Measurements from ENCODE around the gene CSTF2.
"Not testable (repeated sequence)": the region's sequence is repeated elsewhere in the genome, so short reads cannot be mapped to it uniquely, and the experiment has no call there.

The CSTF2 gene

GRCh38 chrX:100819837-100820666 lies at the start of gene CSTF2:
Gene CSTF2 (plus strand): TSS chrX:100820391. CDS start chrX:100820417, 26 bp downstream.
- FAIRE-seq, result peak; percentile 56

GRCh38 chrX:100796371-100796770 lies 23.8 kb upstream of the CSTF2 start:
- FAIRE-seq, result not testable (repeated sequence)

DNA sequence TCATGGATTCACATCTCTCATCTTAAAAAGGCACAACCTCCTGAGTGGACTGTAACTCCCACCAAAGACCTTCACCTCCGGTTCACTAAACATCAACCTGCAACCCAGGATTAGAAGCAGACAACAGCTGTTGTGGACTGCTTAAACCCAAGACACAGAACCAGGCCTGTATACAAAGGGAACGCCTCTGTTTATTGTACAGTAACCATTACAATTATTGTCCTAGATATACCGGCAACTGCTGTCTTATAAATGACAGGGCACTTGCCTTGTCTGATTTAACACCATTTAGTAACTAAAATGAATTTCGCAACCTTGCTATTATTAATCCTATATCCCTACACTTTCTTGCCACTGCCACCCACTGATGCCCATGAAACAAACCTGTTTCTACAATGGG lies 22.8 kb upstream of the CSTF2 start:
- FAIRE-seq, result no peak

GRCh38 chrX:100798484-100799214 lies 21.5 kb upstream of the CSTF2 start:
- FAIRE-seq, result no peak

- no peak for FAIRE-seq
Measured at GRCh38 chrX:100802843-100803242, 17.3 kb upstream of the CSTF2 start.

GRCh38 chrX:100804780-100805179 lies 15.4 kb upstream of the CSTF2 start:
- no peak for FAIRE-seq

GRCh38 chrX:100808265-100808664 lies 11.9 kb upstream of the CSTF2 start:
- FAIRE-seq, result not testable (repeated sequence)

DNA sequence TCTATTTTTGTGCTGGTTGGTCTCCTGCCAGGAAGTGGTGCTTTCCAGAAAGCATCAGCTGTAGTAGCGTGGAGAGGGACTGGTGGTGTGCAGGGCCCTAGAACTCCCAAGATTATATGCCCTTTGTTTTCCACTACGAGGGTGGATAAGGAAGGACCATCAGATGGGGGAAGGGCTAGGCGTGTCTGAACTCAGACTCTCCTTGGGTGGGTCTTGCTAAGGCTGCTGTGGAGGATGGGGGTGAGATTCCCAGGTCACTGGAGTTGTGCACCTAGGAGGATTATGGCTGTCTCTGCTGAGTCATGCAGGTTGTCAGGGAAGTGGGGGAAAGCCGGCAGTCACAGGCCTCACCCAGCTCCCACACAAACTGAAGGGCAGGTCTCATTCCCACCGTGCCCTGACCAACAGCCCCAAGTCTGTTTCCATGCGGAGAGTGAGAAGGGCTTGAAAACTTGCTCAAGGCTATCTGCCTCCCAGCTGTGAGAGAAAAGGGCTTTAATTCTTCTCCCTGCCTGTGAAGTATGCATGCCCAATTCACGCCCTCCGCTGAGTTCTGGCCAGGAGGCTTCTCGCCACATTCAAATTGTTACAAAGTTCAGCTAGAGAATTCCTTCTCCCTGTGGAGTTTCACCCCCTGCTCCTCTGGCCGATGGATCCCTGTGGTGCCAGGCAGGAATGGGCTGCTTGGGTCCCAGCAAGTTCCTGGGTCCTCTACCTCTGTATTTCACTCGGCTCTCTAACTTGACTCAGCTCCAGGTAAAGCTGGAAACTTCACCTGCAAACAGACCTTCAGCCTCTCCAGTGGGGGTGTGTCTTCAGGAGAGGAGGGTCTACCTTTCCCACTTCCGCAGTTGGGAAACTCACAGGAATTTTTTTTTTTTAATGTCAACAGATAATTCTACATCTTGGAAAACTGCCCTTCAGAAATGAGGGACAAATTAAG lies 7.7 kb upstream of the CSTF2 start:
- FAIRE-seq, result no peak

DNA sequence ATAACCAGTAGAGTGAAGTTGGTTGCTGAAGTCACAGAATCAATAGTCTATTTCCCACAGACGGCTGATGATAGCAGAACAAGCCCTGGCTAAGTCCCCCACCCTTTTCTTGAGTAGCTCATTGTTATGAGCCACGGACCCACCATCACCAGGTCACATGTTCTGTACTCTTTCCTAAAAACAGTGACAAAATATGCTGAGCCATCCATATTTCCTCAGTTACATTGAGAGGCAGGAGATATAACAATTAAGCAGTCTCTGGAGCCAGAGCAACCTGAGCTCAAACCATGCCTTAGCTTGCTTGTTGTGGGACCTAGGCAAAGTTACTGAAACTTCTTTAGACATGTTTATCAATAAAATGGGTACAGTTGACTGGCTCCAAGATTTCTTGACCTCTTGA lies 2.9 kb upstream of the CSTF2 start:
- FAIRE-seq, result no peak

DNA sequence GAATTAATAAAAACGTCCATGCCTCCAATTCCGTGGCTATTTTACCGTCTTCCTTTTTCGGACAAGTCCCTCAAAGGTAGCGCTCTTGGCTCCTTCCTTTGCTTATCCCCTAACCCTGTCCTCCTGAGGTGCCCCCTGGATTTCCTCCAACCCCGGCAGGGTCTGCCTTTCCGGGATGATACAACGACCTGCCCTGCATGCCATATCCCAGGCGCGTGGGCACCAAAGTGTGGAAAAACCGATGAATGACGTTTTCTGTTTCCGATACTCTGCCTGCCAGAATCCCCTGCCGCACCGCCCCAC lies 706 bp upstream of the CSTF2 start:
- FAIRE-seq, result no peak

DNA sequence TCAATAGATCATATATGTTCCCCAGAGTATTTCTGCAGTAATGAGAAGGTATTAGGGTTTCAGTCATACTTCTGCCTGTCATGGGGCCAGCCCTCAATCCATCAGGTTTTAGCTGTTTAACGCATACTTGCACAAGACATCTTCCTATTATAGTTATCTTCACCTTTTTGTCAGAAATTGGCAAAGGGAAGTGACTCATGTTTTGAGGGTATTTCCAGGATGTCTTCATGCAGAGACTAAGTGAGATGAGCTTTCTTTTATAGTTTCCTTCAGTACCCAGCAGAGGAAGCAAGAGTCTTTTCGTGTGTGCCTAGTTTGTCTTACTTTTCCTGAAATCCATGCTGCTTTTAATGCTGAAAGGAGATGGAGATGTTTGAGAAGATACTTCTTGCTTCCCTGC lies 9.5 kb downstream of the CSTF2 start:
- no peak for FAIRE-seq

DNA sequence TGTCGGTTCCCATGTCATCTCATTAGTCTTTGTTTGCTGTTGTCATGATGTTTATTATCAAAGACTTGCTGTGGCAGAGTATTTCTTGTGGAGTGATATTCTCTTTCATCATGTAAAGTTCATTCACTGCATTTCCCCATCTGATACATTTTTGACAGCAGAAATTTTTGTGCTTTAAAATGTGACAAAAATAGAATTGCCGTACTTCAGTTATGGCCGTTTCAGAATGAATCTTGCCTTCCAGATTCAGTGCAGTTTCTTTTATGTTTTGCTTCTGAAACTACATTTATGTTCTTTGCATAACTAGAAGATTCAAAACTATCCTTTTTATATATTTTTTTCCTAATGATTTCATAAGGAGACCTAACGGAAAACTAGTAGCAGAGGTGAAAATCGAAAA lies 10.0 kb downstream of the CSTF2 start:
- FAIRE-seq, result no peak

- no peak for FAIRE-seq
Measured at GRCh38 chrX:100830547-100830946, 10.4 kb downstream of the CSTF2 start.

GRCh38 chrX:100831219-100831946 lies 11.2 kb downstream of the CSTF2 start:
- no peak for FAIRE-seq

GRCh38 chrX:100850317-100850716 lies 30.1 kb downstream of the CSTF2 start:
- FAIRE-seq, result no peak

DNA sequence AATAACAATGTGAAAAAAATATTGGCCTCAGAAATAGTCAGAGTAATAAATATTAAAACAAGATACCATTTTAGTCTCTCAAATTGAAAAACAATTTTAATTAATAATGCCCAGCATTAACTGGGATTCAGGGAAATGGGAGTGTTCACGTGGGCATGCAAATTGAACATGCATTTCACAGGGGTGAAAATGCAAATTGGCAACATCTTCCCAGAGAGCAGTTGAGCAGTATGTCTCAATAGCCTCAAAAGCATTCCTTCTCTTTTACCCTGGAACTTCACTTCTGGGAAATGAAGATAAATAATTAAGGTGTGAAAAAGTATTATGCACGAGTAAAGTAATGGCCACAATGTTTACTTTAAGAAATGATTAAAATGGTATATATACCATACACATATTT lies 32.6 kb downstream of the CSTF2 start:
- FAIRE-seq, result no peak

- no peak for FAIRE-seq
Measured at GRCh38 chrX:100863326-100863864, 43.2 kb downstream of the CSTF2 start.

GRCh38 chrX:100864657-100865391 lies 44.6 kb downstream of the CSTF2 start:
- no peak for FAIRE-seq

- no peak for FAIRE-seq
Measured at GRCh38 chrX:100868273-100868672, 48.1 kb downstream of the CSTF2 start.

DNA sequence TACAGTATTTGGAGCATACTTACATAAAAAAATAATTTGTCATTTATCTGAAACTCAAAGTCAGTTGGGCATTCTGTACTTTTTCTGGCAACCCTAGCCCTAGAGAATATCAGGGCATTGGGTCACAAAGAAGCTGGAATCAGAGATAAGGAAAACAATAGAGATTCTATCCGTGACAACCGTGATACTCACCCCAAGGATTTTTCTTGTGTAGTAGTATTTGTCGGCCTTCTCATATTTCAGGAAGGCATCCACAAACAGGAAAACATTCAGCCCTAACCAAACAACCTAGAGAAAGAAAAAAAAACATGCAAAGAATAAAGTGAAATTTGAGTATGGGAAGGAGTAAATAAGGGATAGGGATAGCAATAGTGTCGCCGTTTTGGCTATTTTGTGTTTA lies 50.3 kb downstream of the CSTF2 start:
- no peak for FAIRE-seq
